Measurements from ENCODE around the gene ATPAF2.
A peak's percentile ranks its signal among the peaks of the same experiment; 100 is the strongest.

The ATPAF2 gene

DNA sequence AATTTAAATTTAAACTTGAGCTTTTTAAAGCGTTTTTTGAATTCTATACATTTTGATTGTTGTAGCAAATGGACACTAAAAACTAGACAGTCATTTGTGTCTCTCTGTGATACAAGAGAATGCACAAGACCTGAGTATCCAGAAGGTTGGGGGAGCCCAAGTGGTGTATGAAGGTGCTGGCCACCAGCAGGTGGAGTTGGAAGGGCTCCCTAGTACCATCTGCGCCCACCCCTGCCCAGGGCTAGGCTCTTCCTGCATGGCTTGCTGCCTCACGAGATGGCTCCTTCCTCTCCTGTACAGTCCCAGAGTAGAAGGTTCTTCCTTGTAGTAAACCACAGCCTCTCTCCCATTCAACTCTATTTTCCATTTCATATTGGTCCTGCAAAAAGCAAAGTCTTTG is 17.2 kb upstream of the ATPAF2 start:
- Histone ChIP-seq H3K4me3 (ENCODE audit: control insufficient read depth in 1 of 7, extremely low read depth in 1 of 7, insufficient read depth in 4 of 7, low read depth in 2 of 7, low read length in 6 of 7) (no peak overlapping the region), H3K36me3 (ENCODE audit: control insufficient read depth in 4 of 4, insufficient read depth in 4 of 4, low read length in 3 of 4) (peaks cover 31 to 47% (median 42%) of the 10 kb centered on the region in 4 experiments), H3K27ac (ENCODE audit: insufficient read depth in 1 of 2, low read depth in 1 of 2, low read length in 2 of 2, poor library complexity in 1 of 2, severe bottlenecking in 2 of 2) (no peak overlapping the region), H3K4me1 (ENCODE audit: control extremely low read depth in 1 of 4, control insufficient read depth in 4 of 4, insufficient read depth in 4 of 4, low read length in 3 of 4) (peaks cover 0 to 11% (median 5%) of the 10 kb centered on the region in 4 experiments), H3K9me3 (ENCODE audit: control extremely low read depth in 1 of 5, control insufficient read depth in 4 of 5, insufficient read depth in 2 of 5, low read depth in 1 of 5, low read length in 4 of 5) (no peaks in the 10 kb centered on the region), H3K27me3 (replicated peaks in 2 of 5; ENCODE audit: control insufficient read depth in 4 of 5, insufficient read depth in 5 of 5, low read length in 4 of 5) (no peaks in the 10 kb centered on the region)
- no peak for DNase-seq
- POLR2A ChIA-PET, result no interaction called here
- 73% methylated on average over 3 of the region's 3 CpGs for WGBS (ENCODE audit: insufficient coverage)
- CTCF ChIA-PET, result interaction anchor here (0.6 to 1.6 kb wide), 2 partner anchors 13 to 114 kb away, joined by 3 read pairs; no protein-coding TSS in a partner anchor

GRCh38 chr17:18055597-18055996 is 16.6 kb upstream of the ATPAF2 start:
- Histone ChIP-seq H3K9me3 (ENCODE audit: control extremely low read depth in 1 of 5, control insufficient read depth in 4 of 5, insufficient read depth in 2 of 5, low read depth in 1 of 5, low read length in 4 of 5) (no peaks in the 10 kb centered on the region), H3K36me3 (ENCODE audit: control insufficient read depth in 4 of 4, insufficient read depth in 4 of 4, low read length in 3 of 4) (peaks cover 31 to 43% (median 40%) of the 10 kb centered on the region in 4 experiments), H3K4me3 (ENCODE audit: control insufficient read depth in 1 of 7, extremely low read depth in 1 of 7, insufficient read depth in 4 of 7, low read depth in 2 of 7, low read length in 6 of 7) (no peak overlapping the region), H3K27me3 (replicated peaks in 2 of 5; ENCODE audit: control insufficient read depth in 4 of 5, insufficient read depth in 5 of 5, low read length in 4 of 5) (no peaks in the 10 kb centered on the region), H3K4me1 (ENCODE audit: control extremely low read depth in 1 of 4, control insufficient read depth in 4 of 4, insufficient read depth in 4 of 4, low read length in 3 of 4) (peaks cover 0 to 11% (median 5%) of the 10 kb centered on the region in 4 experiments), H3K27ac (ENCODE audit: insufficient read depth in 1 of 2, low read depth in 1 of 2, low read length in 2 of 2, poor library complexity in 1 of 2, severe bottlenecking in 2 of 2) (no peak overlapping the region)
- DNase-seq, result no peak
- POLR2A ChIA-PET, result no interaction called here
- 98% methylated on average over 6 of the region's 6 CpGs for WGBS (ENCODE audit: insufficient coverage)
- CTCF ChIA-PET, result interaction anchor here (0.6 kb wide), 1 partner anchor 114 kb away, joined by 3 read pairs; no protein-coding TSS in a partner anchor

DNA sequence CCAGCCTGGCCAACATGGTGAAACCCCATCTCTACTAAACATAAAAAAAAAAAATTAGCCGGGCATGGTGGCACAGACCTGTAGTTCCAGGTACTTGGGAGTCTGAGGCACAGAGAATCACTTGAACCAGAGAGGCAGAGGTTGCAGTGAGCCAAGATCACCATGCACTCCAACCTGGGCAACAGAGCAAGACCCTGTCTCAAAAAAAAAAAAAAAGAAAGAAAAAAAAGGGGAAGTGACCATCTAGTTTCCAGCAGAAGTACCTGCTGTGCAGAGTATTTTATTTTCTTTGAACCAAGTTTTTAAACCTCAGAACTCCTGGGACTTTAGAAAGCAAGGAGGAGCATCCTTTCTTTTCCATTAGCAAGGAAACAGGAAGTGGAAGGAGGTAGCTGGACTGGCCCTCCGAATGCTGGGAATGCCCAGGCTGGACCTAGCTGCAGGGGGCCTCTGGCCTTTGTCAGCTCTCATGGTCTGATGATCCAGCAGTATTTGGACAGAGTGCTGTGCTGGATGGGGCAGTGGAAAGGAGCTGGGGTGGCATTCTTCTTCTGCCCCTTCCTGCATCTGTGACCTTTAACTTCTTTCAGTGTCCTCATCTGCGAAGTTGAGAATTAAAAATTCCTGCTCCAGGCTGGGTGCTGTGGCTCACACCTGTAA is 6.9 kb upstream of the ATPAF2 start:
- DNase-seq, result no peak
- ChIA-PET CTCF (no interaction called here), POLR2A (no interaction called here)
- H3K4me1 ChIP-seq (ENCODE audit: control extremely low read depth in 1 of 4, control insufficient read depth in 4 of 4, insufficient read depth in 4 of 4, low read length in 3 of 4), result peaks cover 0 to 14% (median 6%) of the 10 kb centered on the region in 4 experiments
- no peaks in the 10 kb centered on the region for H3K9me3 ChIP-seq (ENCODE audit: control extremely low read depth in 1 of 5, control insufficient read depth in 4 of 5, insufficient read depth in 2 of 5, low read depth in 1 of 5, low read length in 4 of 5)
- H3K4me3 ChIP-seq (ENCODE audit: control insufficient read depth in 1 of 7, extremely low read depth in 1 of 7, insufficient read depth in 4 of 7, low read depth in 2 of 7, low read length in 6 of 7), result no peak overlapping the region
- no peaks in the 10 kb centered on the region for H3K27me3 ChIP-seq (replicated peaks in 2 of 5; ENCODE audit: control insufficient read depth in 4 of 5, insufficient read depth in 5 of 5, low read length in 4 of 5)
- H3K36me3 ChIP-seq (ENCODE audit: control insufficient read depth in 4 of 4, insufficient read depth in 4 of 4, low read length in 3 of 4), result peaks cover 12 to 25% (median 21%) of the 10 kb centered on the region in 4 experiments
- H3K27ac ChIP-seq (ENCODE audit: insufficient read depth in 1 of 2, low read depth in 1 of 2, low read length in 2 of 2, poor library complexity in 1 of 2, severe bottlenecking in 2 of 2), result no peak overlapping the region
- 89% methylated on average over 2 of the region's 3 CpGs for WGBS (ENCODE audit: insufficient coverage)

- no peaks in the 10 kb centered on the region for H3K9me3 ChIP-seq (ENCODE audit: control extremely low read depth in 1 of 5, control insufficient read depth in 4 of 5, insufficient read depth in 2 of 5, low read depth in 1 of 5, low read length in 4 of 5)
- WGBS (ENCODE audit: insufficient coverage), result 100% methylated on average over 2 of the region's 3 CpGs
- no peak overlapping the region for H3K27ac ChIP-seq (ENCODE audit: insufficient read depth in 1 of 2, low read depth in 1 of 2, low read length in 2 of 2, poor library complexity in 1 of 2, severe bottlenecking in 2 of 2)
- H3K36me3 ChIP-seq (ENCODE audit: control insufficient read depth in 4 of 4, insufficient read depth in 4 of 4, low read length in 3 of 4), result peaks cover 8 to 22% (median 16%) of the 10 kb centered on the region in 4 experiments
- no peaks in the 10 kb centered on the region for H3K27me3 ChIP-seq (replicated peaks in 2 of 5; ENCODE audit: control insufficient read depth in 4 of 5, insufficient read depth in 5 of 5, low read length in 4 of 5)
- peaks cover 0 to 23% (median 16%) of the 10 kb centered on the region in 4 experiments for H3K4me1 ChIP-seq (ENCODE audit: control extremely low read depth in 1 of 4, control insufficient read depth in 4 of 4, insufficient read depth in 4 of 4, low read length in 3 of 4)
- ChIA-PET CTCF (no interaction called here), POLR2A (no interaction called here)
- no peak overlapping the region for H3K4me3 ChIP-seq (ENCODE audit: control insufficient read depth in 1 of 7, extremely low read depth in 1 of 7, insufficient read depth in 4 of 7, low read depth in 2 of 7, low read length in 6 of 7)
- no peak for DNase-seq
These were observed 5.6 kb upstream of the ATPAF2 start for GRCh38 chr17:18044609-18045008.

GRCh38 chr17:18043491-18043890 is 4.5 kb upstream of the ATPAF2 start:
- ChIA-PET CTCF (interaction anchor here (1.0 to 1.4 kb wide), 3 partner anchors 9 to 152 kb away, joined by 3 to 5 read pairs (median 4); no protein-coding TSS in a partner anchor), POLR2A (no interaction called here)
- 88% methylated on average over 1 of the region's 1 CpG for WGBS (ENCODE audit: insufficient coverage)
- Histone ChIP-seq H3K4me1 (ENCODE audit: control extremely low read depth in 1 of 4, control insufficient read depth in 4 of 4, insufficient read depth in 4 of 4, low read length in 3 of 4) (peaks cover 0 to 26% (median 17%) of the 10 kb centered on the region in 4 experiments), H3K27ac (ENCODE audit: insufficient read depth in 1 of 2, low read depth in 1 of 2, low read length in 2 of 2, poor library complexity in 1 of 2, severe bottlenecking in 2 of 2) (no peak overlapping the region), H3K27me3 (replicated peaks in 2 of 5; ENCODE audit: control insufficient read depth in 4 of 5, insufficient read depth in 5 of 5, low read length in 4 of 5) (no peaks in the 10 kb centered on the region), H3K4me3 (ENCODE audit: control insufficient read depth in 1 of 7, extremely low read depth in 1 of 7, insufficient read depth in 4 of 7, low read depth in 2 of 7, low read length in 6 of 7) (no peak overlapping the region), H3K36me3 (ENCODE audit: control insufficient read depth in 4 of 4, insufficient read depth in 4 of 4, low read length in 3 of 4) (peaks cover 7 to 22% (median 15%) of the 10 kb centered on the region in 4 experiments), H3K9me3 (ENCODE audit: control extremely low read depth in 1 of 5, control insufficient read depth in 4 of 5, insufficient read depth in 2 of 5, low read depth in 1 of 5, low read length in 4 of 5) (no peaks in the 10 kb centered on the region)
- peak; percentile 24 to 39 (median 38) for DNase-seq

DNA sequence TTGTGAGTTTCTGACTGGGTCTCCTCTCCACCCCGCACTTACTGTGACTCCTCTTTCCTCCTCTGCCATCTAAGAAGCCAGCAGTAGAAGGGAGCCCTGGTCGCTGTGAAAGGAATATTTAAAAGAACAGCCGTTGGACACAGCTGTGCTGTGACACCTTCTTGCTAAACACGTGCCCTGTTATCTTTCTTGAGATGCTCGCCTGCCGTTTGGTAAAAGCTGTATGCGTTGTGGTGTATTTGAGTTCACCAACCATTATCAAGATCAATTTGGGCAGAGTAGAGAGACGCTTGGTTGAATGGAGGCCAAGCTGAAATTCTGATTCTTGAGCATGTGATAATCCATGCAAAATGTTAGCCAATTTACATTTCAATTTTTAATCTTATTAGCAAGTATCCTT is 4.0 kb upstream of the ATPAF2 start:
- POLR2A ChIA-PET, result no interaction called here
- Histone ChIP-seq H3K4me3 (ENCODE audit: control insufficient read depth in 1 of 7, extremely low read depth in 1 of 7, insufficient read depth in 4 of 7, low read depth in 2 of 7, low read length in 6 of 7) (no peak overlapping the region), H3K9me3 (ENCODE audit: control extremely low read depth in 1 of 5, control insufficient read depth in 4 of 5, insufficient read depth in 2 of 5, low read depth in 1 of 5, low read length in 4 of 5) (no peaks in the 10 kb centered on the region), H3K4me1 (ENCODE audit: control extremely low read depth in 1 of 4, control insufficient read depth in 4 of 4, insufficient read depth in 4 of 4, low read length in 3 of 4) (peaks cover 5 to 31% (median 21%) of the 10 kb centered on the region in 4 experiments), H3K27ac (ENCODE audit: insufficient read depth in 1 of 2, low read depth in 1 of 2, low read length in 2 of 2, poor library complexity in 1 of 2, severe bottlenecking in 2 of 2) (no peak overlapping the region), H3K27me3 (replicated peaks in 2 of 5; ENCODE audit: control insufficient read depth in 4 of 5, insufficient read depth in 5 of 5, low read length in 4 of 5) (no peaks in the 10 kb centered on the region), H3K36me3 (ENCODE audit: control insufficient read depth in 4 of 4, insufficient read depth in 4 of 4, low read length in 3 of 4) (peaks cover 7 to 22% (median 13%) of the 10 kb centered on the region in 4 experiments)
- peak in 1 of 3 donors; percentile 14 for DNase-seq
- CTCF ChIA-PET, result interaction anchor here (1.0 to 1.4 kb wide), 3 partner anchors 9 to 152 kb away, joined by 3 to 5 read pairs (median 4); no protein-coding TSS in a partner anchor
- 93% methylated on average over 8 of the region's 8 CpGs for WGBS (ENCODE audit: insufficient coverage)

DNA sequence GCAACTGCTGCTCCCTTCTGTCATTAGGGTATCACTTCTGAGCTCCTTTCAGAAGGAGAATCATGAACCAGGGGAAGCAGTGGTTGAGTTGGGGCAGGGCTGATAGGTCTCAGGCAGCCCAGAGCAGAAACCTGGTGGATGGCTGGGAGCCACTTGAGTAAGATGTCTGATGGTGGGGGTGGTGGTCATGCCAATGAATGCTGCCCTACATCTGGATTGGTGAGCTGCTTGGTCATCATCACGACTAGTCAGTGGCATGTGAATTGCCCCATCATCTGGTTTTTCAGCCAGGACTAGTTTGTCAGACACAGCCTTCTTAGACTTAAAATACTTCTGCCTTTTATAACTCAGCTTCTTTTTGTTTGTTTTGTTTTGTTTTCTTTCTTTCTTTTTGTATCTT is 2.8 kb upstream of the ATPAF2 start:
- 63% methylated on average over 1 of the region's 1 CpG for WGBS (ENCODE audit: insufficient coverage)
- no peak overlapping the region for H3K4me3 ChIP-seq (ENCODE audit: control insufficient read depth in 1 of 7, extremely low read depth in 1 of 7, insufficient read depth in 4 of 7, low read depth in 2 of 7, low read length in 6 of 7)
- ChIA-PET POLR2A (interaction anchor here (0.6 kb wide), 1 partner anchor 272 kb away, joined by 3 read pairs; no protein-coding TSS in a partner anchor), CTCF (interaction anchor here (0.5 to 1.2 kb wide), 3 partner anchors 10 to 1994 kb away, joined by 3 to 4 read pairs (median 3); no protein-coding TSS in a partner anchor)
- H3K9me3 ChIP-seq (ENCODE audit: control extremely low read depth in 1 of 5, control insufficient read depth in 4 of 5, insufficient read depth in 2 of 5, low read depth in 1 of 5, low read length in 4 of 5), result no peaks in the 10 kb centered on the region
- H3K27me3 ChIP-seq (replicated peaks in 2 of 5; ENCODE audit: control insufficient read depth in 4 of 5, insufficient read depth in 5 of 5, low read length in 4 of 5), result no peaks in the 10 kb centered on the region
- no peak overlapping the region for H3K27ac ChIP-seq (ENCODE audit: insufficient read depth in 1 of 2, low read depth in 1 of 2, low read length in 2 of 2, poor library complexity in 1 of 2, severe bottlenecking in 2 of 2)
- peaks cover 9 to 42% (median 31%) of the 10 kb centered on the region in 4 experiments for H3K4me1 ChIP-seq (ENCODE audit: control extremely low read depth in 1 of 4, control insufficient read depth in 4 of 4, insufficient read depth in 4 of 4, low read length in 3 of 4)
- H3K36me3 ChIP-seq (ENCODE audit: control insufficient read depth in 4 of 4, insufficient read depth in 4 of 4, low read length in 3 of 4), result peaks cover 2 to 14% (median 7%) of the 10 kb centered on the region in 4 experiments
- DNase-seq, result peak in 1 of 3 donors; percentile 13
